NB4 (cell line): ENCODE results near the gene PGP.

ENCODE experiments used
- DNase-seq: peaks from one replicate; pipeline ENCODE4 v3.0.0; 2010; ENCODE audit warnings: low read depth
- H3K4me3 ChIP-seq: one replicate; pipeline ENCODE4 v1.5.1; 2011; ENCODE audit warnings: mild to moderate bottlenecking, low read depth, low read length, moderate library complexity
- CTCF ChIP-seq: IDR thresholded peaks from one replicate; pipeline ENCODE4 v1.5.1; 2012; ENCODE audit warnings: low read depth, low read length
- MAX ChIP-seq: IDR thresholded peaks from 2 replicates; pipeline ENCODE4 v1.6.1; 2011; ENCODE audit warnings: low read depth, low read length
- MYC ChIP-seq: IDR thresholded peaks from 2 replicates; pipeline ENCODE4 v1.6.1; 2011; ENCODE audit warnings: low read depth, low read length
- POLR2A ChIP-seq: IDR thresholded peaks from 2 replicates; pipeline ENCODE4 v1.6.1; 2011; ENCODE audit warnings: mild to moderate bottlenecking; ENCODE audit not compliant: insufficient read length; ENCODE audit errors: extremely low read depth

Gene PGP

GRCh38 chr16:2208772-2209171 lies 5.9 kb downstream of the PGP start:
- no peak for DNase-seq

GRCh38 chr16:2208308-2208707 lies 6.3 kb downstream of the PGP start:
- TF ChIP-seq MYC: no peak
- no peak for TF ChIP-seq POLR2A
- TF ChIP-seq CTCF: no peak
- no peak for TF ChIP-seq MAX
- no peak for DNase-seq
- no peak overlapping the region for H3K4me3 ChIP-seq

More at GRCh38 chr16:2208772-2209171, 5.9 kb downstream of the PGP start:
- TF ChIP-seq POLR2A (no peak), MYC (no peak), MAX (no peak), CTCF (no peak)
- no peak overlapping the region for H3K4me3 ChIP-seq

GRCh38 chr16:2207872-2208271 lies 6.8 kb downstream of the PGP start:
- no peak for DNase-seq
- TF ChIP-seq MYC: no peak
- TF ChIP-seq CTCF: no peak
- no peak for TF ChIP-seq MAX
- TF ChIP-seq POLR2A: no peak

GRCh38 chr16:2206780-2207433 lies 7.7 kb downstream of the PGP start:
- TF ChIP-seq CTCF (no peak), MAX (no peak), MYC (no peak), POLR2A (no peak)
- H3K4me3 ChIP-seq: peak overlapping the region; percentile 47
- DNase-seq: peak; percentile 54

More at GRCh38 chr16:2207872-2208271, 6.8 kb downstream of the PGP start:
- H3K4me3 ChIP-seq: no peak overlapping the region

- no peak for DNase-seq
- no peak for TF ChIP-seq MYC
- peak overlapping the region; percentile 94 for H3K4me3 ChIP-seq
Observed at GRCh38 chr16:2206420-2206779, 8.2 kb downstream of the PGP start.

GRCh38 chr16:2205967-2206313 lies 8.7 kb downstream of the PGP start:
- no peak for DNase-seq
- TF ChIP-seq MYC: no peak
- TF ChIP-seq MAX: no peak
- no peak for TF ChIP-seq CTCF

More at GRCh38 chr16:2205967-2206313, 8.7 kb downstream of the PGP start:
- H3K4me3 ChIP-seq: peak overlapping the region; percentile 94
